ENCODE data around the gene PLXNA2. TPM values are rescaled to one million over a fixed set of nuclear protein-coding genes. Genes with fewer than 3 reads are reported as not detected.

PLXNA2 gene
- total and polyA plus RNA-seq, 2 of the 4 experiments (the other 2 are of a cell fraction) = 0.72 to 1.1 TPM

DNA sequence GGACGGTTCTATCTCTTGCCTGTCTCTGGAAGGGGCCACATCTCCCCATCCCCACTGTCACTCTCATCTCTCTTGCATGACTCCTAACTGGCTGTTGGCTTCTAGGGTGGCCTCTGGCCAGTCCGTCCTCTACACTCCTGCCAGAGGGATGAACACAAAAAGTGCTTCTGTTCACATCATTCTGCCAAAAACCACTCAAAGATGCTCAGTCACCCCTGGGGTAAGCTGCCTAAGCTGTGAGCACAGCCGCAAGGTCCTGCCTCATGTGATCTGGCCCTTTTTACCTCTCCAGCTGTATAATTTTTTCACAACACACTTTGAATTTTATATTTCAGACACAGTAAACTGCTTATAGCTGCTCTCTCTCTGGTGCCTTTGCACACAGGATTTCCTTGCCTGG, 235.7 kb downstream of the PLXNA2 start:
- Histone ChIP-seq H4K20me1 (ENCODE audit: insufficient read depth, low read length) (no peaks in the 10 kb centered on the region), H3K4me1 (ENCODE audit: control insufficient read depth, insufficient read depth, low read length) (no peaks in the 10 kb centered on the region), H3K9ac (ENCODE audit: low read depth, low read length) (no peak overlapping the region), H2AK5ac (ENCODE audit: low read depth, low read length) (no peak overlapping the region), H2BK20ac (ENCODE audit: low read depth, low read length) (no peak overlapping the region), H2AFZ (replicated peaks; ENCODE audit: low read length, poor library complexity) (no peak overlapping the region), H3K4me2 (ENCODE audit: low read depth, low read length) (no peak overlapping the region), H3K36me3 (ENCODE audit: control insufficient read depth, insufficient read depth, low read length) (no peaks in the 10 kb centered on the region), H2BK15ac (ENCODE audit: low read depth, low read length) (no peak overlapping the region), H3K4me3 (ENCODE audit: insufficient read depth, low read depth, low read length) (no peak overlapping the region), H4K91ac (ENCODE audit: insufficient read depth, low read depth, low read length) (no peak overlapping the region), H3K9me3 (ENCODE audit: control insufficient read depth, insufficient read depth, low read length) (no peaks in the 10 kb centered on the region), H2BK5ac (ENCODE audit: low read depth, low read length, poor library complexity, severe bottlenecking) (no peak overlapping the region), H2BK120ac (ENCODE audit: low read depth, low read length) (no peak overlapping the region), H3K27me3 (ENCODE audit: control insufficient read depth, insufficient read depth, low read length) (no peaks in the 10 kb centered on the region; the same call in 1 of the 2 replicates), H3K56ac (ENCODE audit: extremely low read depth, insufficient read depth, low read length) (no peak overlapping the region), H3K9me1 (ENCODE audit: insufficient read depth, low read length) (no peaks in the 10 kb centered on the region; the same call in 1 of the 2 replicates), H4K8ac (ENCODE audit: low read depth in 2 of 2, low read length in 2 of 2) (no peak overlapping the region), H3K79me1 (ENCODE audit: low read depth in 1 of 2, low read length in 2 of 2) (no peaks in the 10 kb centered on the region), H3K27ac (ENCODE audit: insufficient read depth, low read length) (no peak overlapping the region), H3K23ac (ENCODE audit: low read depth, low read length) (no peak overlapping the region), H3K4ac (ENCODE audit: low read depth, low read length) (no peak overlapping the region), H2AK9ac (replicated peaks; ENCODE audit: low read depth, low read length, poor library complexity) (no peak overlapping the region), H3K14ac (replicated peaks; ENCODE audit: low read depth, low read length) (no peak overlapping the region), H3K18ac (ENCODE audit: low read depth, low read length) (no peak overlapping the region), H4K5ac (ENCODE audit: low read depth, low read length) (no peak overlapping the region)
- POLR2A ChIA-PET (ENCODE audit: unreplicated experiment) = no interaction called here
- in situ Hi-C loops (cut with MboI; ENCODE audit: low sequenced_read_pairs) = no loop called here
- no TSS peak for BruUV-seq (replicated peaks)
- ATAC-seq (ENCODE audit: low read depth) (no peak), DNase-seq (no peak)
- CTCF ChIA-PET = no interaction called here
- dilution Hi-C loops (cut with HindIII; ENCODE audit: low sequenced_read_pairs, unreplicated experiment) = no loop called here
- no peak for TF ChIP-seq CEBPB (IDR thresholded peaks at IDR 0.05; ENCODE audit: low read depth, low read length)
- TF ChIP-seq BHLHE40 (IDR thresholded peaks at IDR 0.05; ENCODE audit: low read depth, low read length) = no peak
- TF ChIP-seq CTCF (conservative IDR thresholded peaks at IDR 0.05; ENCODE audit: low read depth, low read length) = no peak
- TF ChIP-seq SMC3 (IDR thresholded peaks at IDR 0.05; ENCODE audit: low read depth, low read length) = no peak
- no peak for TF ChIP-seq MAFK (IDR thresholded peaks at IDR 0.05; ENCODE audit: low read depth, low read length)
- no peak for TF ChIP-seq RCOR1 (IDR thresholded peaks at IDR 0.05; ENCODE audit: insufficient replicate concordance, low read length)
- intact Hi-C loops (cut with micrococcal nuclease) = no loop called here
- 100% methylated on average over 1 of the region's 3 CpGs; no CpG with 5 or more reads in 1 of the 2 experiments for WGBS, 2 experiments (ENCODE audit: extremely low coverage in 2 of 2, insufficient read length in 1 of 2)
